GM21737 (cell line): ENCODE measurements around the gene PTDSS2.

Source experiments
- ATAC-seq: cut with Tn5 transposase; IDR thresholded peaks from one replicate; pipeline ENCODE4 v1.9.1; 2021; ENCODE audit warnings: mild to moderate bottlenecking, moderate library complexity; ENCODE audit not compliant: unreplicated experiment

The PTDSS2 gene

GRCh38 chr11:445765-446588, 4.1 kb upstream of the PTDSS2 start:
- no peak for ATAC-seq

DNA sequence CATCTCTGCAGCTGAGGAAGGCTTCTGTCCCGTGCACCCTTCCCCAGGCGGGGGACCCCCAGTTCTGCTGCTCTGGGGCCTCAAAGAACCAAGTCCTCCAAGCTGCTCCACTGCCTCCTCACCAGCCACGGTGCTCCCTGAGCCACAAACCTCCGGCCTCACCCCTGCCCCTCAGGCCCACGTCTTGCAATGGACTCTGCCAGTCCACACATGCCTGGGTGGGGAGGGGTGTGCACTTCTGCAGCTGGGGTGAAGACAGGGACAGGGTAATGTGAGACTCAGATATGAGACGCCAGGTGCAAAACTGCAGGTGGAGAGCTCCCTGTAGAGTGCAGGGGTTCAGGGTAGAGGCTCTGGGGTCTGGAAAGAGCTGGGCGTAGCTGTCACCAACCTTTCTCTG, 3.2 kb upstream of the PTDSS2 start:
- ATAC-seq = no peak

DNA sequence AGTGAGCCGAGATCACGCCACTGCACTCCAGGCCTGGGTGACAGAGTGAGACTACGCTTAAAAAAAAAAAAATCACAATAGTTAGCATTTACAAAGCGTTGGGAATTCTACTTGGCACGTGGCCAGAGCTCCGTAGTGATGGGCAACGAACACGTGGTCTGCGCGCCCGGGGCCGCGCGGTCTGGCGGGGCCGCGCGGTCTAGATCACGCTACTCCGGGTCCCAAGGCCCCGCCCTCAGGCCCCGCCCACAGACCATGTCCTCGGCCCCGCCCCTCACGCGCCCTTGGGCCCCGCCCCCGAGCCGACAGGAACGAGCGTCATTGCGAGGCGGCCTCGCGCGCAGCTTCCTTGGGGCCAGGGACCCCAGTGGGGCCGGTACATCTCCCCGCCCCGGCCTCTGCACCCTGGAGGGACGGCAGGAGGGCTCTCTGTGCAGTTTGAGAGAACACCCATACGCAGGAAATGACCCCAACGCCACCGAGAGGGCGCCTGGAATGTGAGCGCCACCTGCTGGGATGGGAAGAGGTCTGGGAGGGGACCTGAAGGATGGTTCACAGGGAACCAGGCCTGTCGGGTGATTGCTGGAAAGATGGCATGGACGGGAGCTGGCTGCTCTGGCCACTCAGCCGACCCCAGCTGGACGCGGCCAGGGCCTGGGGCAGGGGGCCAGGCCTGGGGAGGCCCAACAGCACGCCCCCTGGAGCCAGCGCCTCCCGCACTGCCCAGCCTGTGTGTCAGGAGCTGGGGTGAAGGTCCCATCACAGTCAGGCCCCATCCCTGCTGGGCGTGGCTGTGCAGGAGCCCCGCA, 2.0 kb upstream of the PTDSS2 start:
- ATAC-seq = peak; percentile 56

GRCh38 chr11:450809-451451, 851 bp downstream of the PTDSS2 start:
- ATAC-seq = no peak

GRCh38 chr11:451738-452137, 1.7 kb downstream of the PTDSS2 start:
- no peak for ATAC-seq

DNA sequence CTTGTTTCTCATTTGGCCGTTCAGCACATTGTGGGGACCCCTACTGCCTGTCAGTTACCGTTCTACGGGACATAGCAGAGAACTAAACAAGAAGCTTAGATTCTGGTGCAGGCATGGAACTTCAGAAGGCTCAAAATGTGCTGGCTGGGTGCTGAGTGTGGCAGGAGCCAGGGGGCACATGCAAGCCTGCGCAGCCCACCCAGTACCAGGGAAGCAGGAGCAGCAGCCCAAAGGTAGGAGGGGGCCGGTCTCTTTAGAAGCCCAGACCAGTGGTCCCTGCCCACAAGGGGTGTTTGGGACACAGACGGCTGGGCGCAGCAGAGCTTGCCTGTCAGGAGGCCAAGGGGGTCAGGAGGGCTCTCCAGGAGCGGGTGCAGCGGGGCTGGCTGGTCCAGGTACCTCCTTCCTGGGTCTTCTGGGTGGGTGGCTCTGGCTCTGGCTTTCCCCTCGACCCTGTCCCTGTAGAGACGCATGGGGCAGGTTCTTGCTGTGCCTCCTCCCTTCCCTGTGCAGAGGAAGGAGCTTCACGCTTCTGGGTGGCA, 2.2 kb downstream of the PTDSS2 start:
- no peak for ATAC-seq

GRCh38 chr11:452916-453527, 2.9 kb downstream of the PTDSS2 start:
- ATAC-seq = no peak

- no peak for ATAC-seq
These were observed 3.5 kb downstream of the PTDSS2 start for GRCh38 chr11:453564-453963.

DNA sequence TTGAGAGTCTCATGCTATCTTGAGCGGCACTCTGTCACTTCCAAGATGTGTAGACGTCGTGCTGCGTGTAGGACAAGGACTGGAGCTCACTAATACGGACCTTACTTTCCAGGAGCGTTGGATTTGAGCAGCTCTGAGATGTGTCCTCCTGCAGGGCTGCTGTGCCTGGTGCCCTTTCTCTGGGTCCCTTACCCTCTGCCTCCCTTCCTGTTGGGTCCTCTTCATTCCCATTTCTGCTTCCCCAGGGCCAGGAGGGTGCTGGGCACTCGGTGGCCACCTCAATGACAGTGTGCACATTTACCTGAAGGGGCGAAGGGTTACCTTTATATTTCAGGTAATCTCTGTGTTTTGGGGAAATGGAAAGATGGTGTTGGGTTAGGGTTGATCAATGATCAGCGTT, 4.0 kb downstream of the PTDSS2 start:
- ATAC-seq = no peak

GRCh38 chr11:454801-455565, 4.9 kb downstream of the PTDSS2 start:
- ATAC-seq = no peak

DNA sequence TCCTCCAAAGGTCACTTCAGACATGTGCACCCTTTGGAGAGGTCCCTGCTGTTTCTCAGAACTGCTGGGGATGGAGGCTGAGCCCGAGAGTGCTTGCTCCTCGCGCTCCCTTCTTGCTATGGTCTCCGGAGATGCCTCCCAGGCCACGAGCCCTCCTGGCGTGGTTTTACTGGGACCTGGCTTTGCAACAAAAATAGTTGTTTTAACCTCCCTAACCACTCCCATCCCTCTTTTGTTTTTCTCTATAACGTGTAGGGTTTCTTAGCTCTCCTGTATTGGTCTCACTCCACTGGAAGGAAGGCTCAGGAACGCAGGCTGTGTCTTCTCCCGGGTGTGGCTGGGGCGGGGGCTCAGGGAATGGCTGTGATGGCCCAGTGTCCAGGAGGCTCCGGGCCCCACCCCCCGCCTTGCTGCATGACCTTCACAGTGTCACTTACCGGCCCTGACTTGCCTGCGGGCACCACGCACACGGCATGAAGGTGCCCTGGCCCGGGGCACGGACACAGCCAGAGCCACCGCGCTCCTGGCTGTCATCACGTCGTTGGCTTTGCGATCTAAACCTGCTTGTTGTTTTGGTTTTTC, 5.6 kb downstream of the PTDSS2 start:
- ATAC-seq = no peak

DNA sequence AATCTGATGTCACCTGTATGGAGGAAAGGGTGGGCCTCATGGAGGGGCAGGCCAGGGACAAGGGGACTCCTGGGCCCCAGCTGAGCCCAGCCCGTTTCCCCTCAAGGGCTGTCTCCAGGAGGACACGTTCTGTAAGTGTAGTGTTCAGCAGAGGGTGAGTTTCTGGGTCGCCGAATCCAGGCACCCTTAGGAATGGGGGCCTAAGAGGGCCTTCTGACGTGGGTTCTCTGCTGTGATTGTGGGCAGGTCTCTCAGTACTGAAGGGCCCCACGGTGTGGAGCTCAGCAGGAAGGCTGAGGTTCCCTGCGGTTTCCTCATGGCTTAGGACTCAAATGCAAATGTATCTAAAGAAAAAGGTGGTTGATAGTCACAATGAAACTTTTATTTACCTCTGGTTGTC, 6.5 kb downstream of the PTDSS2 start:
- ATAC-seq = no peak

- no peak for ATAC-seq
These were observed 7.2 kb downstream of the PTDSS2 start for GRCh38 chr11:457111-457760.

DNA sequence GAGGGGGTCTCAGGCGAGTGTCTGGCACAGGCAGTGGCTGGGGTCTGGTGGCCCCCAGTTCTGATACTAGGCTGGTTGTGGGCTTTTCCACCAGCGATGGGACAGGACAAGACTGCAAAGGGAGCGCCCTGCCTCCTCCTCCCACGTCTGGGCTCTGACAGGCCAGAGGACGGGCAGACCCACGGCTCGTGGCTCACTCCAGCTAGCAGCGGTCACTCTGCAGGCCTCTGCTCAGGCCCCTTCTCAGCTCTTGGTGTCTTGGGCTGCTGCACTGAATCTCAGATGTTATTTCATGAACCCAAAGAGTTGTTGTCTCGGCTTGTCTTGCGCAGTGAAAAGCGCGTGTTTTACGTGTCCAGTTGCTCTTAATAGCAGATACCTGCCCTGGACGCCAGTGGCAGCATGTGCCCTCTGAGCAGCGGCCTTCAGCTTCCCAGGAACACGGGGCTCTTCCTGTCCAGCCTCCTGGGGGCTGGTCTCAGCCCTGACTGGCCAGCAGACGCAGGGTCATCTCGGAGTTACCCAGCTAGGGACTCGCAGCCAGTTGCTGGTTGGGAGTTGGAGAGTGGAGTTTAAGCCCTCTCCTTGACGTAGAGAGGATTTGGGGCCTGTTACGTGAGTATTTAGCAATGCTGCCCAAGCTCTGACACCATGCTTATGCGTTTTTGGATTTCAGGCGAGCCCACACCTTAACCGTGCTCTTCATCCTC, 9.6 kb downstream of the PTDSS2 start:
- ATAC-seq = no peak

DNA sequence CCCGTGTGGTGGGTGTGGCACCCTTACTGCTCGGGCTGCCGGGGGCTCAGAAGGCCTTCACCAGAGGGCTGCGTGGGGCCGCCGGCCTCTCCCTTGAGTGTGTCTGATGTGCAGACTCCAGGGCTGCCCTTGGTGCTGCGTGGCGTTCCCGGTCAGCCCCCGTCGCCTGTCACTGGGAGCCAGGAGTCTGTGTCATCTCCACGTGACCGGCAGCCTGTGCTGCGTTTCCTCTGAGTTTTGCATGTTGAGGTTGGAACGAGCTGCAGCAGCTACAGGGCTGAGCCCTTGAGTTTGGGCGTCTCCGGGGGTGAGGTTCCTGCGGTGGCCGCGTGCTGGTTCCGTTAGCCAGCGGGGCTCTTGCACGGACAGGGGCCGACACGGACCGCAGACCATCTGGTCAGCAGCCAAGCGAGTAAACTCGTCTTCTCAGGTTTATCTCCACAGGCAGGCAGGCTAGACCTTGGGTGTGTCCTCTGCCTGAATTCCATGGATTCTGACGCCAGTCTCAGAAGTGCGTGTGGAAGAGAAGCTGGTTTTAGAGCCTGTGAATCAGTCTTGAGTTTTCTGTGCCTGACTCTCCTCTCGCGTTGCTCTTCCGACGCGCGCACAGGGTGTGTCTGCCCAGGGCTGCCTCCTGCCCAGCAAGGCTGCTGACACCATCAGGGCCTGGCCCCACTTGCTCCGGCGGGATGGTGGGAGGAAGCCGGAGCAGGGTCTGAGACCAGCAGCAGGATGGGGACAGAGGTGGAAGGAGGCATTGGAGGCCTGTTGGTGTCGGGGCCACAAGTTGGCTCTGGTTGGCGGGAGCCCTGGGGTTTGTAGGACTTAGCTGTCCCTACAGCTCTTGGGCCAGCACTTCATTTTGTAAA, 10.5 kb downstream of the PTDSS2 start:
- ATAC-seq = no peak

GRCh38 chr11:461626-462025, 11.5 kb downstream of the PTDSS2 start:
- no peak for ATAC-seq

GRCh38 chr11:462107-462890, 12.2 kb downstream of the PTDSS2 start:
- no peak for ATAC-seq
